Suppressor macrophage (primary cell): Measurements from ENCODE around the gene LGALS4.
"Not testable (repeated sequence)": the region's sequence is repeated elsewhere in the genome, so short reads cannot be mapped to it uniquely, and the experiment has no call there.

Source experiments
- DNase-seq, 4 experiments: peaks; one replicate each; pipeline ENCODE4 v3.0.0-alpha.2; 2020 to 2022

The LGALS4 gene

DNA sequence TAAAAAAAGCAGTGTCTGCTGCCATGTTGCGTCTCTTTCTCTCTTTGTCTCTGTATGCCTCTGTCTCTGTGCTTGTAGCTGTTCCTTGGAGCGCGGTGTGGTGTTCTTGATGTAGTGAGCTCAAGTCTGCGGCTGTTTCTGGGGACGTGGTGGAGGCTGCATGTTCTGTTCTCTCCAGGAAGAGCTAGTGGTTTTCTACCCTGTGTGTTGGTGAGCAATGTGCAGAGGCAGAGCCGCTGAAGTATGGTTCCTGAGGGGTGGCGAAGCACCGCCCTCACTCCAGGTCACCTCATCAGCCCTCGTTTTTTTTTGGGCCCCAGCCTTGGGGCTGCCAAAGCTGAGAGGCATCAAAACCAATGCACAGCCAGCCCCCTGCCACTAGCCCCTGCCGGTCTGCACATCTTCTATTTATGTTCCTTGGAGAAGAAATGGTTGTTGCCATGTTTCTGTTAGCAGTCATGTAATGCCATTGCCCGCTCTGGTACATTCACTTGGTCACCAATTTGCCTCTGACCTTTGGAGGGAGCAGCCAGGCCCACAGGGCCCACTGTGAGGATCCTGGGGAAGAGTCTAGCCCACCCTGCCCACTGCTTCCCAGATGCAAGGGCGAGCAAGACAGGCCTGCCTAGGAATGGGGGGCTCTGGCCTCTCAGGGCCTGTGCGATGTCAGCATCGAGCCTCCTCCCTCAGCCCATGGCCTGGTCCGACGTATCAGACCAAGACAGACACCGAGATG lies 29.9 kb upstream of the LGALS4 start:
- DNase-seq = no peak

DNA sequence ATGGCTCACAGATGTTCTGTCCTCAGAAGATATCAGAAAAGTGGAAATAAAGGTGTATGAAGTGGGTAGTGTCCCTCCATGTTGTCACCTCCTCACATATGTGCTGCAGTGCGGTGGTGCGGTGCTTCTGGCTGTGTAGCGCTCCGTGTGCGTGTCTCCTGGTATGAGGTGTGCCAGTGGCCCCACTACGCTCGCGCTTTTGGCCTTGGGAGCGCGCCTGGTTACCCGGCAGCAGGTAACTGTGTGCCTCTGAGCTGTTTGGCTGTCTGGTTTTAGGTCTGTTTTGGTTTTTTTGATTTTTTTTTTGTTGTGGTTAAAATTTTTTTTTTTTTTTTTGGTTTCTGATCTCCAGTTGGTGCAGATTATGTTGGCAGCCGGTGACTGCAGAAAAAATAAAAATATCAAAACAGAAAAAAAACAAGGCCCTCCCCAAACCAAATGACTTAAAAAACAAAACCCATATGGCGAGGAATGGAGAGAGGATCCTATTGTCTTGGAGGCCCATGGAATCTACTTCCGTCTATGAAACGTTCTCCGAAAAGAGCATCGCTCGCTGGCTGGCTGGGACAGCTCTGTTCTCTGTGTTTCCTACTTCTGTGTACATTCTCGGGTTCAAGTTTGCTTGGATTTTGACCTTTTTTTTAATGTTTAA lies 29.2 kb upstream of the LGALS4 start:
- no peak for DNase-seq

DNA sequence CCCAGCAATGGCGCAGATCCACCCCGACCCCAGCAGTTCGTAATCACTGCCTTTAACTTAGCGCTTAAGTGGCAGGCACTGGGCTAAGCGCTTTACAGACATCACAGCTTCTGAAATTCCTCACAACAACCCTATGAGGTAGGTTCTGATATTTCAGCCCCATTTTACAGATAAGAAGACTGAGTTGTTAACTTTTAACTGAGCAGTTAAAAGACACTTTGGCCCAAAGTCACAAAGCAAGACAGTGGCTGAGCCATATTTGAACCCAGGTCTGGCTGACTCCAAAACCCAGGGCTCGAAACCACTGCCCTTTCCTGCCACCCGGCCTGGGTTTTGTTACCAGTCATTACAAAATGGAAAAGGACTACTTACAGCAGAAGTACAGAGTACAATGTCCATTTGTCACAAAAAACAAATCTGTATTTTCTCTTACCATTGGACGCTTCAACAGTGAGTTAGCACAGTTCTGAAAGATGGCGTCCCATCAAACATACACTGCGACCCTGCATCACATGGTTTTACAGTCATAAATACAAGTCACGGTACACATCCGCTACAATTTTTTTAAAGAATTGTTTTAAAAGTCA lies 28.5 kb upstream of the LGALS4 start:
- DNase-seq = no peak

DNA sequence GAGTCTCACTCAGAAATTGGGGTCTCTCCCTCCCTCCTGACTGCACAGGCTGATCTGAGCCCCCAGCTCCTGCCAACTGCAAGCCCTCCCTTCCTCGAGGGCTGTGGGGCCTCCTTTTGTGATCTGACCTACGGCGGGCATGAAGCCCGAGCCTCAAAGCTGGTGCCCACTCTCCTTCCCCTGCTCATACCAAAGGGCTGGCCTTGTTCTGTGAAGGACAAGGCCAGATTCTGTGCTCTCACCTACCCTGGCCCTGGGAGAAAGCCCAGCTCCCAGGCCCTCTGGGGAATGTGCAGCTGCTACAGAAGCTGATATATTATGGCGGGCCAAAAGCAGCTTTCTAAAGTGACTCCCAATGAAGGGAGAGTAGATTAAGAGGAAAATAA lies 27.8 kb upstream of the LGALS4 start:
- no peak for DNase-seq

DNA sequence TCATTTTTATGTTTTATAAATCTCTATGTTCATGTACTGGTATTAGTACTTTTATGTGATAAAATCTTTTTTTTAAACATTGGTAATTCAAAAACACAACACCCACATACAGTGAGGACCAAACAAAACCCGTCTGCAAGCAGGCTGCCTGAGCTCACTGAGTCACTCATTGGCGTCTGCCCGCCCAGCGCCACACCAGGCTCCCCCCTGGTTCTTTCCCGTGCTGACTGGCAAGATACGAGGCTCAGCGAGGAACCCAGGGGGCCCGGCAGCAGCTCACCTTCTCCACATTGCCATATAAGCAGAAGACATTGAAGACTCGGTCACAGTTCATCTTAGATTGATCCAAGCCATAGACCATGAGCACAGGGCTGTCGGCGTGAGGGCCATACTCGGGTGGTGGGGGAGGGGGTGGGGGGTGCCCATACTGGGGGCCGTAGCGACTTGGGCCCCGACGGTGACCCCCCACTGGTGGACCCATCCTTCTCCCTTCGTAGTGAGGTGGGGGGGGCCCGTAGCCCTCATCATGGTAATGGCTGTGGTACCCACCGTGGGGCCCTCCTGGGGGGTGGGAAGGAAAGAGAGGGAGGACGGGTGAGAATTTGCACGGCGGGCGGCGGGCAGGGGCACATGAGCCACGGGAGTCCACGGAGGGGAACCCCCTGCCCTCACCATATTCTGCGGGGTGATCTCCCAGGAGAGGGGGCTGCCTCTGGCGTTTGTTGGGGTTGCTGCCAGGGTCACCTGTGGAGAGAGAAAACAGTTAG lies 27.3 kb upstream of the LGALS4 start:
- DNase-seq = no peak

DNA sequence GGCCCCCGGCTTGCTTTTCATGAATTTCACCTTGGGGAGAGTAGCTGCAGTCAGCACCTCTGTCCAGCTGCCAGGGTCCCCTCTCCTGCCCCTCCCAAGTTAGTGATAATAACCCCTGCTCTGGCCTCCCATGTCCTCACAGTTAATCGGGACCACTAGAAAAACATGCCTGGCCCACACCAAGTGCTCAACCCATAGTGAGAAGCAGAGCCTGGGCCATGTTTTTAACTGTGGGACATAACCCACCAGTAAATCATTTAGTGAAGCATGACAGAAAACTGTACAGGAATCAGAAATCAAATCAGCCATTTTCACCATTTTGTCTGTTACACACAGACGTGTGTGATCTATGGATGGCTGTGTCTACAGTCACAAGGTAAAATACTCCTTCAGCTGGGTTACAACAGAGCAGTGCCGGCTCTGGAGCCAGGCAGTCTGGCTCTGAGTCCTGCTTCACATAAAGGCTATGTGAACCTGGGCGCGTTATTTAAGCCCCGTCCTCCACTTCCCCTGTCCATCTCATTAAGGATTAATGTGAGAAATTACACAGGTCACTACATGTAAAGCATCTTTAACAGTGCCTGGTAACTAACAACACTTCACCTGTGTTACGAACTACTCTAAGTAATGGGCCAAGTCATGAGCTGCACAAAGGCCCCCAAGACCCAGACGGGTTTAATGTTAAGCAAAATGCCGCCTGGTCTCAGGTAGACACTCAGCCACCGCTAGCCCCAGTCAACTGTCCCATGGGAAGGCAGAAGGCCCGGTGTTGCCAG lies 26.4 kb upstream of the LGALS4 start:
- DNase-seq = no peak

DNA sequence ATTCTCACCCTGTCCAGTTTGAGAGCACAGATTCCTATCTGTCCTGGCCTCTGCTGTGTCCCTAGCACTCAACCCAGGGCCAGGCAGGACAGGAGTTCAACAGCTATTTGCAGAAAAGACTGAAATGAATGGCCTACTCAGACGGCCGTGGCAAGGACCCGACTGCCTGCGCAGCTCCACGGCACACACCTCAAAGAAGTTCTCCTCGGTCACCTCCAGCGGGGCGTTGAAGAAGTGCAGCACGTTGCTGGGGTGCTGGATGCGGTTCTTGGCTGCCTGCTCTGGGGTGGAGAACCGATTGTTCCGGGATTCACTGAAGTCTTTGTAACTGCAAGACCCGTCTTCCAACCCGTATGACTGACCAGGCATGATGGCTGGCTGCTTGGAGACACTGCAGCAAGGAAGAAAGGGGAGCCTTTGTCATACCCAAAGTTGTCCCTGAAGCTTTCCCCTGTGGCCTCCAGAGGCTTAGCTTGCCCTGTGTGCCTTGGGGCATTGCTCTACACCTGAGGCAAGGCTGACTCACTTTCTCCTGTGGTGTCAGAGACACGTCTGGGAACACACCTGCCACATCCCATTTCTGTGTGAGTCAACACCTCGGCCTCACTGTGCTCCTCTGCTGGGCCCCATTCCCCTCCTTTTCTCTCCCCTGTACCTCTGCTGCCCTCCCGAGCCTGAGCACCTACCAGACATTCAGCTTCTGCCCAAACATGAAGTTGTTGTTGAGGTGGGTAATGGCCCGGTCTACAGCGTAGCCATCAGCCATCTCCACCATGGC lies 25.7 kb upstream of the LGALS4 start:
- no peak for DNase-seq

DNA sequence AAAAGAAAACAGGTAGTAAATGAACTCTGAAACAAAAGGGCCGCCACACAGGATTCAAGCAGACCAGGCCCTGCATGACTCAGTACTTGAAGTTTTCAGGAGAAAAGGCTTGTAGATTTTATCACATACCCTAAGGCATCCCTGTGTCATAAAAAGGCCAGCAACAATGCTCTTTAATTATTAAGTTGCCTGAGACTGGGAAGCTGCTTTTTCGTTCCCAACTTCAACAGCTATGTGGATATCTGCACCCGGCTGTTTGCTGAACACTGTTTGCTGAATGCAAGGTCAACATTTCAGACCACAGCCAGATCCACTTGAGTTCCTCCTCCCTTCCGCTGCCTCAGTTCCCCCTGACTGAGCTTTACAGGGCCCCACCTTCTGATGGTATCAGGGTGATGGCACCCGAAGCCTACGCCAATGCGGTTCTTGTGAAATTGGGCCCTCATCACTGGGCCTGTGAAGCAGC lies 24.9 kb upstream of the LGALS4 start:
- no peak for DNase-seq

DNA sequence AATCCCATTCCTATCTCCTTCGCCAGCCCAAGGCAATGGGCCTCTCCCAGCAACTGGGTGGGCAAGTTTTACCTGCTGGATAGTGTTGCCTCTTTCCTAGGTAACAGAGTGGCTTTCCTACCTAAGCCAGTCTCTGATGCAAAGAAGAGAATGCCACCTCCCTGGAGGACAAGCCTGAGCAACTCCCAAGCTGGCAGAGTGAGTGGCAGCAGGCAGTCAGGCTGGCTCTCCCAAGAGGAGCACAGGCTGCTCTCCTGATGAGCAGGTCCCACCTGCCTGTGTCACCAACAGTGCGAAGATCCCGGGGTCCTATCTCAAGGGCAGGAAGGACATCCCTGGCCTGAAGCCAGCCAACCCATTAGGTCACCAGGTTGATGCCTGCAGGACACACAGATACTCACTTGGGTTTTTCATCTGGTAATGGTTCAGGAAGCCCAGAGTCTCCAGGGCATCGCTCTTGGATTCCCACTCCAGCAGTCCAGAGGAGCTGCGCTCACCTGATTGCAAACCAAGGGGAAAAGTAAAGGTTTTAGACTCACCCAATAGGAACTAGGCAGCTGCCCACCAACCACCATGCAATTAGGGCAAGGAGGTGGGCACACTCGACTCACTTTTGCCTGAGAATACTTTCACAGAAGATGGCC lies 24.4 kb upstream of the LGALS4 start:
- DNase-seq = no peak

DNA sequence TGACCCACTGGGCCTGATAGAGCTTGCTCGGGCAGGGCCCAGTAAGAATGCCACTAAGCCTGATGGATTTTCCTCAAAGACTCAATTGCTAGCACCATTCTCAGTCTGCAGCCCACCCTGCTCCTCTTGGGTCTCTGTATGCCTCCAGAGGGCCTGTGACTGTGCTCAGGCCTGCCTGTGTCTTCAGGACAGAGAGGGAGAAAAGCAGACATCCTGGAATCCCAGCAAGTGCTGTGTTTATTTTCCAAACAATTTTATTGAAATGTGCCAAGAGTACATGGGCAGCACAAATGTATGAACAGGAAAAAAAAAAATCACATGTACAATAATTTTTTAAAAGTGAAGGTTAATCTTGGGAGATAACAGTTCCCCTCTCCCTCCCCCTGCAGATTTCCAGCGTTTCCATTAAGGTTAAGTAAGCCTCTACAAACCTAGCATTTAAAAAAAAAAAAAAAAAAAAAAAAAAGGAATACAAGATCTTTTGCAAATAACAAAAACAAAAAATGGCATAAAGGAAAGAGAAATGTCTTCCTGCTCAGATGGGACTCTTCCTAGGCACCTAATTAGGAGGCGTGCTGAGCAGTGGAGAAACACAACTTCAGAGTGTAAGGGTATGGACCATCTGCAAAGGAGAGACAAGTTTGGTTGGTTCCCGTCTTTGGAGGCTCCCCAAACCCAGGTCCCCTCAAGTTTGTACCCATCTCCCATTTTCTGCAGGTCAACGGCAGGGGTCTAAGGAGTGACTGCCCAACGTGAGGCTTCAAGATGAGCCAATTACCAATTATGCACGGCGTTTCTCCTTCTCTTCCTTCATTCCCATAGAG lies 23.6 kb upstream of the LGALS4 start:
- DNase-seq = no peak

DNA sequence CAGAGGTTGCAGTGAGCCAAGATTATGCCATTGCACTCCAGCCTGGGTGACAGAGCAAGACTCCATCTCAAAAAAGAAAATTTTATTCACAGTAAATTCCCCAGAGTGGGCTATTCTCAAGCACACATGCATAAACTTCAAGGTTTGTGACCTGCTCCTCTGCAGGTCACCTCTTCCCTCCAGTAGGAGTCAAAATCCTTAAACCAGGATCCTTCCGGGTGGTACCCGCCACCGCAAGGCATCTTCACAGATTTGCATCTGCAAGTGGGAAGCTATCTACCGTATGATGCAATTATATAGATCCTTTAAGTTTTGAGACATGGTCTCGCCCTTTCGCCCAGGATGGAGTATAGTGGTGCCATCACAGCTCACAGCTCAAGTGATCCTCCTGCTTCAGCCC lies 21.8 kb upstream of the LGALS4 start:
- DNase-seq = no peak

DNA sequence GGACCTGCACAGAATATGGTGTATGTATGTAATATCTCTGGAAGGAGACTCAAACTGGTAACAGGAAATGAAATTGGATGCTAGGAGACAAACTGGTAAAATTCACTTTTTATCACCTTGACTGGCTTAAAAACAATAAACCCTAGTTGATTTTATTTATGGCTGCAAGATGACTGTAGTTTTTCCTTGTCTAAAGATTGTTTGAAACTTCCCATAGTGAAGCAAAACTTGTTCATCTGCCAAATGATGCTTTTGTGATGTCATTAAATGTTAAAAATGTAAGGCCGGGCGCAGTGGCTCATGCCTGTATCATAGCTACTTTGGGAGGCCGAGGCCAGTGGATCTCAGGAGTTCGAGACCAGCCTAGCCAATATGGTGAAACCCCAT lies 21.4 kb upstream of the LGALS4 start:
- no peak for DNase-seq

DNA sequence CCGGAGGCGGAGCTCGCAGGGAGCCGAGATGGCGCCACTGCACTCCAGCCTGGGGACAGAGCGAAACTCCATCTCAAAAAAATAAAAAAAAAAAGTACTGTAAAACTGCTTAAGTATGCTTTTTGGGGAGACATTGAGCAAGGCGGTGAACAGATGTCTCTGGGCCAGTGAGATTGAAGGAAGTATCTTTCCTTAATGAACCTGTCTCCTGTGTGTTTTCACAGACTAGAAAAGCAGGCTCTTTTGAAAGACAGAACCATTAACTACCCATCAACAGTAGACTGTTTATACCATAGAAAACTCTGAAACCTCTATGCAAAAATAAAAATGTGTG lies 20.3 kb upstream of the LGALS4 start:
- DNase-seq = peak in 3 of 4 experiments; percentile 22 to 53 (median 49)

DNA sequence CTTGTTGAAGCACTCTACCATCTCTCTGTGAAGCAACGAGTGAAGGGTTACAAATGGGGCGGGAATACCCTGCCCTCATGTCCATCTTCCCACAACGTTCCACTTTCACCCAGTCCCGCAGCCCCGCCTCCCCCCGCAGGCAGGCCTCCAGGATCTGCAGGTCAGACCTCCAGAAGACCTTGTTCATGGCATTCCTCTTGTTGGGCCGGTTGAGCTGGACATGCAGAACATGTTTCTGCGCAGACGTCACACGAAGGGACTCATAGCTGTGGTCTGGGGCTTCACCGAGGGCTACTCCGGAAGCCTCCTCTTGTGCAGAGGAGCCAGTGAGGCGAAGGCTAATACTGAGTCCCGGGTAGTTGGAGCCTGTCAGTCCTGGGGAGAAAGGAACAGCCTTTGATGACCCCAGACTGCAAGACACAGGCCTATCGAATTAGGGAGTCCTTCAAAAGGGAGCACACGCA lies 18.4 kb upstream of the LGALS4 start:
- peak; percentile 49 to 67 (median 64) for DNase-seq

DNA sequence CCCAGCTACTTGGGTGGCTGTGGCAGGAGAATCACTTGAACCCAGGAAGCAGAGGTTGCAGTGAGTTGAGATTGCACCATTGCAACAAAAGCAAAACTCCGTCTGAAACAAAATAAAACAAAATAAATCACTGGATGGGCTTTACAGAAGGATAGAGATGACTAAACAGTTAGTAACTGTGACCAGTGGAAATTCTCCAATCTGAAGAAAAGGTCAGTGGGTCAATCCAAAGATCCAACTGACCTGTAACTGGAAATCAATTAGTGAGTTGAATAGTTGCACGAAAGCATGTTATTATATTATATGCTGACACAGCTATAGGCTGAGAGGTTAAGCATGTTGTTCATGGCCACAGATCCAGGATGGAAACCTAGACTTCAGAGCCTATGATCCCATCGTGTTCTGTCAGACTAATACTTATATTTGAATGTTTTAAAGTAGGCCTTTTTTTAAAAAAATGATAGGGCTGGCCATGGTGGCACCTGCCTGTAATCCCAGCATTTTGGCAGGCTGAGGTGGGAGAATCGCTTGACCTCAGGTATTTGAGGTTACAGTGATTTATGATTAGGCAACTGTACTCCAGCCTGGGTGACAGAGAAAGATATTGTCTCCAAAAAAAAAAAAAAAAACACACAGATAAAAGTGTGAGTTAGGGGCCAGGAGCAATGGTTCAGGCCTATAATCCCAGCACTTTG lies 17.4 kb upstream of the LGALS4 start:
- DNase-seq = no peak

DNA sequence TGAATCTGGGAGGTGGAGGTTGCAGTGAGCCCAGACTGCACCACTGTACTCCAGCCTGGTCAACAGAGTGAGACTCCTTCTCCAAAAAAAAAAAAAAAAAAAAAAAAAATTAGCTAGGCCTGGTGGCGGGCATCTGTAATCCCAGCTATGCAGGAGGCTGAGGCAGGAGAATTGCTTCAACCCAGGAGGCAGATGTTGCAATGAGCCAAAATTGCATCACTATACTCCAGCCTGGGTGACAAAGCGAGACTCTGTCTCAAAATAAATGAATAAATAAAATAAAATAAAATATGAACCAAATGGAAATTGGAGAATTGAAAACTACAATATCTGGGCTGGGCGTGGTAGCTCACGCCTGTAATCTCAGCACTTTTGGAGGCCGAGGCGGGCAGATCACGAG lies 16.5 kb upstream of the LGALS4 start:
- DNase-seq = peak; percentile 51 to 71 (median 70)

DNA sequence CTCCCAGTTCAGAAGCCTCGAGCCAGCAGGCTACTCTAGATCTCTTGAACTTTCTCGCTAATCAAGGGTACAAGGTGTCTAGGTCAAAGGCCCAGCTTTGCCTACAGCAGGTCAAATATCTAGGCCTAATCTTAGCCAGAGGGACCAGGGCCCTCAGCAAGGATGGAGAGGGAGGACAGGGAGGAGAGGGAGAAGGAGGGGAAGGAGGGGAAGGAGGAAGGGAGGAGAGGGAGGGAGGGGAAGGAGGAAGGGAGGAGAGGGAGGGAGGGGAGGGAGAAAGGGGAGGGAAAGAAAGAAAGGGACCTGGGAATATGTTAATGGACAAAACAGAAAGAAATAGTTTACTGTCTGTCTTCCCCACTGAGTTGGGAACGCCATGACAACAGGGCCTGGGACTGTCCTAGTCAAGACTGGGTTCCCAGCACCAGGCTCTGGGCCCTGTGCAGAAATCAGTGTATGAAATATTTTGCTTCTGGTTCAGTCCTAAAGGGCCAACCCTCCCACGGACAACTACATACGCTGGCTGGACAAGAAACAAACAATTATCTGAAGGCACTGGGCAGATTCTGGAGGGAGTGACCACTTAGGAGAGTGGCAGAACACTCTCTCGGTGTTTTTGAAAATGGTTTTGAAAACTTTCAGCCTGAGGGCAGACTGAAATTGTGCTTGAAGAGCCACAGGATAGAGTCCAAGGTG lies 14.3 kb upstream of the LGALS4 start:
- DNase-seq = no peak

DNA sequence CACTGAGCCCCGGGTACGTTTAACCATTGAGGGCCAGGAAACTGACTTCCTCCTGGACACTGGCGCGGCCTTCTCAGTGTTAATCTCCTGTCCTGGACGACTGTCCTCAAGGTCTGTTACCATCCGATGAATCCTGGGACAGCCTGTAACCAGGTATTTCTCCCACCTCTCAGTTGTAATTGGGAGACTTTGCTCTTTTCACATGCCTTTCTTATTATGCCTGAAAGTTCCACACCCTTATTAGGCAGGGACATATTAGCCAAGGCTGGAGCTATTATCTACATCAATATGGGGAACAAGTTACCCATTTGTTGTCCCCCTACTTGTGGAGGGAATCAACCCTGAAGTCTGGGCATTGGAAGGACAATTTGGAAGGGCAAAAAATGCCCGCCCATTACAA lies 13.2 kb upstream of the LGALS4 start:
- not testable (repeated sequence) for DNase-seq
